ENCODE results near the gene ARL5A.

ARL5A gene

DNA sequence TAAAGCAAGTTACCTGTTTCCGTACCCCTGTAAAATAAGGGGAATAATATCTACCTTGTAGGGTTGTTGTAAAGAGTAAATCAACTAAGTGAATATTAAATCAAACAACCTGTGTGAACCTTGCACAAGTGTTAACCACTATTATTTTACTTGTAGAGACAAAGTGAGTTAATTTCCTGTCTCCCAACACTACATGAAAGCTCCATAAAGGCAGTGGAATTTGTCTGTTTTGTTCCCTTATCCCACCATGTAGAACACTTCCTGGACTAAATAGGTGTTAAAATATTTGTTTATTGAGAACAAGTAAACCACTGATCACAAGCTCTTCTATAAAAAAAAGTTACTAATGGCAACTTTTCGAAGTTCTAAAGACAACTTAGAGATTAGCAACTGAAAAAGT is 3.3 kb downstream of the ARL5A start:
- H3K4me3 ChIP-seq (ENCODE audit: low read depth, low read length) = no peak overlapping the region
- TF ChIP-seq, protein P1, sequence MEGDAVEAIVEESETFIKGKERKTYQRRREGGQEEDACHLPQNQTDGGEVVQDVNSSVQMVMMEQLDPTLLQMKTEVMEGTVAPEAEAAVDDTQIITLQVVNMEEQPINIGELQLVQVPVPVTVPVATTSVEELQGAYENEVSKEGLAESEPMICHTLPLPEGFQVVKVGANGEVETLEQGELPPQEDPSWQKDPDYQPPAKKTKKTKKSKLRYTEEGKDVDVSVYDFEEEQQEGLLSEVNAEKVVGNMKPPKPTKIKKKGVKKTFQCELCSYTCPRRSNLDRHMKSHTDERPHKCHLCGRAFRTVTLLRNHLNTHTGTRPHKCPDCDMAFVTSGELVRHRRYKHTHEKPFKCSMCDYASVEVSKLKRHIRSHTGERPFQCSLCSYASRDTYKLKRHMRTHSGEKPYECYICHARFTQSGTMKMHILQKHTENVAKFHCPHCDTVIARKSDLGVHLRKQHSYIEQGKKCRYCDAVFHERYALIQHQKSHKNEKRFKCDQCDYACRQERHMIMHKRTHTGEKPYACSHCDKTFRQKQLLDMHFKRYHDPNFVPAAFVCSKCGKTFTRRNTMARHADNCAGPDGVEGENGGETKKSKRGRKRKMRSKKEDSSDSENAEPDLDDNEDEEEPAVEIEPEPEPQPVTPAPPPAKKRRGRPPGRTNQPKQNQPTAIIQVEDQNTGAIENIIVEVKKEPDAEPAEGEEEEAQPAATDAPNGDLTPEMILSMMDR (IDR thresholded peaks at IDR 0.05; ENCODE audit: low read depth, low read length) = no peak

DNA sequence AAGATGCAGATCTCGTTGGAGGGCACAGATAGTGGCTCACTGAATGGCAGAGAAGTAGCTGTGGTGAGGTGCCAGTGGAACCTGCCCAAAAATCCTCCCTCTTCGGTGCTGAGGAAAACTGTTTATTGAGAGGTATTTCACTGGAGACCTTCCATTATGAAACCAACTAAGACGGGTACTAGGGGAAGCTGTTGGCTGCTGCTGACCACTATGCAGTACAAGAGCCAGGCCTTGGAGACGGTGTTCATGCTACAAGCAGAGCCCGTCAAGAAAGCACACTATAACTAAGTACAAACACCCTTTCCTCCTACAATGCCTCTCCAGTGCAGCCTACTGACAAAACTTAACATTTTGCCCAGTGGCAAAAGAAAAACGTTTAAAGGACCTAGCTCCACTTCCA is 4.6 kb downstream of the ARL5A start:
- TF ChIP-seq, protein P1 (IDR thresholded peaks at IDR 0.05; ENCODE audit: low read depth, low read length) = no peak
- H3K4me3 ChIP-seq (ENCODE audit: low read depth, low read length) = no peak overlapping the region

DNA sequence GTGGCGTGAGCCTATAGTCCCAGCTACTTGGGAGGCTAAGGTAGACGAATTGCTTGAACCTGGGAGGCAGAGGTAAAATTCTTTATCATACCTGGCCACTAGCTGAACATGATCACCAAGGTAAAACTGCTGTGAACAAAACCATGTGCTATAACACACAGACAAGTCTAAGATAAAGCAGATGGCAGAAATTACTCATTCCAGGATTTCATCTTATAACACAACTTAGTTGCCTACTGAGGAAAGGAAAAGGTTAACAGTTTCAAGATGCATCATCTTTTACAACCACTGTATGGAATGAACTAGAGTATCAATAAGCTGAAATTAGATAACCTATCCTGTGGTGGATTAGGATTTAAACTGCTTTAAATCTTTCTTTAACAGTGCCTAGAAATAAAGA is 8.3 kb downstream of the ARL5A start:
- no peak overlapping the region for H3K4me3 ChIP-seq (ENCODE audit: low read depth, low read length)
- TF ChIP-seq, protein P1 (IDR thresholded peaks at IDR 0.05; ENCODE audit: low read depth, low read length) = no peak

DNA sequence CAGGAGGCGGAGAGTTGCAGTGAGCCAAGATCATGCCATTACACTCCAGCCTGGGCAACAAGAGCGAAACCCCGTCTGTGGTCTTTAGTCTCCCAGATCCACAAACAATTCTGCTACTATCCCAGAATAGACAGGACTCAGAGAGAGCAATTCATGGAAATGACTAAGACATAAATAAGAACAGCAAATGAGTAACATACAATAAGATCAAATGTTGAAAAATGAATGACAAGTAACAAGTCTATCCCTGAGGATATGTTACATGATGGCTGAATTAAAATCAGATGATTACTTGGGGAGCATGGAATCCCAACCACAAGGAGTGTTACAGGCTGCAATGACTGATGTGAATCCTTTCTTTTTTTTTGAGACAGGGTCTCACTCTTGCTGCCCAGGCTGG is 10.3 kb downstream of the ARL5A start:
- TF ChIP-seq, protein P1 (IDR thresholded peaks at IDR 0.05; ENCODE audit: low read depth, low read length) = no peak
- H3K4me3 ChIP-seq (ENCODE audit: low read depth, low read length) = no peak overlapping the region

DNA sequence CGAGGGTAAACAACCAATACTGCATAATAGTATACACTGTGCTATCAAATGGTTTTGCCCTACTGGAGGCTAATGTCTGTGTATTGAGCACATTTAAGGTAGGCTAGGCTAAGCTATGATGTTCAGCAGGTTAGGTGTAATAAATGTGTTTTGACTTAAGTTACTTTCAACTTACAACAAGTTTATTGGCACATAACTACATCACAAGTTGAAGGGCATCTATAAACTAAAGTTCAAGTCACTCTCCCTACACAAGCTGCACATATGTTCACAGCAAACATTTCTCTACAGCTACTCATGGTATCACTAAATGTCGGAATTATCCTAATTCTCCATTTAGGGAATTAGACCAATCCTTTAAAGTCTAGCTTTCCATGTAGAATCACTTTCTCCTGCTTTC is 11.4 kb downstream of the ARL5A start:
- no peak overlapping the region for H3K4me3 ChIP-seq (ENCODE audit: low read depth, low read length)
- TF ChIP-seq, protein P1 (IDR thresholded peaks at IDR 0.05; ENCODE audit: low read depth, low read length) = no peak

DNA sequence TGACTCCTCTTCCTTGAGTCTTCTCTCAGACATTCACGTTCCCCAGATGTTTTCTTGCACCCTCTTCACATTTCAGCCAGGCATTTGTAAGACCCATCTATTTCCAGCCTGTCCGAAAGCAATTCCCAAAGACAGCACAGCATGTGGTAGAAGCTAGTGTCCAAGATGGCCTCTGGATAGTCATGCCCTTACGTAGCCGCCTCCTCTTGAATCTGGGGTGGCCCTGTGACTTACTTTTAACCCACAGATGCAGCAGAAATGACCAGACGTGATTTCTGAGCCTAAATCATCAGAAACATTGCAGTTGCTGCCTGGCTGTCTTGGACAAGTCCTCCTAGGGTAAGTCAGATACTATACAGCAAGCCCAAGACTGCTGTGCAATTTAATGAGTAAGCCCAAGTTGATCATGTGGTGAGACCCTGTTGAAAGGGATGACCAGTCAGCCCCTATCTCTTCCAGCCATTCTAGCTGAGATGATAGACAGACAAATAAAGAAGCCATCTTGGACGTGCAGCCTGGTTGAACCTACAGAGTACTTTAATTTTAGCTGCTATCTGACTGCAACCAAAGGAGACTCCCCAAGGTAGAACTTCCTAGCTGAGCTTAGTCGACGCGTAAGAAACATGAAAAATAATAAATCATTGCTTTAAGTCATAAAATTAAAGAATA is 12.3 kb downstream of the ARL5A start:
- TF ChIP-seq, protein P1 (IDR thresholded peaks at IDR 0.05; ENCODE audit: low read depth, low read length) = no peak
- H3K4me3 ChIP-seq (ENCODE audit: low read depth, low read length) = no peak overlapping the region

DNA sequence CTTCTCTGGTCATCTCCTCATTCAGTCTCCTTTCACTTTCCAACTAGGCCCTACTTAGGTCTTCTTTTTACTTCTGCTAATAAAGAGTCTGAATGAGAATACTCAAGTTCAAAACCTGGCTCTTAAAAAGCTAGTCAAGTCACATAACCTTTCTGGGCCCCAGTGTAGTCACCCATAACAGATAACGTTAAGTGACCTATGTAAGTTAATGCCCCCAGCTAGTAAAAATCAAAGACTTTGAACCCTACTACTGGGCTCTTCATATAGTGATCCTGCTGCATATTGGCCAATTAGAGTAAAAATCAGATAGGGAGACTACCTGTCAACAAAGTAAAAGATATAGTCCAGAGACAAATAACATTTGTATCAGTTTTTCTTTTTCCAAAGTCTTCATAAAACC is 17.7 kb downstream of the ARL5A start:
- TF ChIP-seq, protein P1 (IDR thresholded peaks at IDR 0.05; ENCODE audit: low read depth, low read length) = no peak
- no peak overlapping the region for H3K4me3 ChIP-seq (ENCODE audit: low read depth, low read length)

Measured in WI38 (cell line).